ENCODE results near the gene LATS2.

DNA sequence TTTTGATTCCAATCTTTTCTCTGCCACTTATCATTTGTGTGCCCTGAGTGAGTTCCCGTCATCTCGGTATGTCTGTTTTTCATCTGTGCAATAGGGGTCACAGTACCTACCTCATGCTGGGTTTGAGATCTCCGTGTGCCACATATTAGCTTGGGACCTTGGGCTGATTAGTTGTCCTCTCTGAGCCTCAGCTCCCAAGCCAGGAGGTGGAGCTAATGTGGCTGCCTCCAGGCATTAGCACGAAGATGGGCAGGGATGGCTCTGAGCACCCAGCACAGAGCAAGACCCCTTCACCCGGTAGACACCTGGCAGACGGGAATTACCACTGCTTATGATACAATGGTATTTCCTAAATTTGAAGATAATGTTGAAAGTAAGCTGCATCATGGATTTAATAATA is 123.1 kb downstream of the LATS2 start:
- TF ChIP-seq, protein P1, sequence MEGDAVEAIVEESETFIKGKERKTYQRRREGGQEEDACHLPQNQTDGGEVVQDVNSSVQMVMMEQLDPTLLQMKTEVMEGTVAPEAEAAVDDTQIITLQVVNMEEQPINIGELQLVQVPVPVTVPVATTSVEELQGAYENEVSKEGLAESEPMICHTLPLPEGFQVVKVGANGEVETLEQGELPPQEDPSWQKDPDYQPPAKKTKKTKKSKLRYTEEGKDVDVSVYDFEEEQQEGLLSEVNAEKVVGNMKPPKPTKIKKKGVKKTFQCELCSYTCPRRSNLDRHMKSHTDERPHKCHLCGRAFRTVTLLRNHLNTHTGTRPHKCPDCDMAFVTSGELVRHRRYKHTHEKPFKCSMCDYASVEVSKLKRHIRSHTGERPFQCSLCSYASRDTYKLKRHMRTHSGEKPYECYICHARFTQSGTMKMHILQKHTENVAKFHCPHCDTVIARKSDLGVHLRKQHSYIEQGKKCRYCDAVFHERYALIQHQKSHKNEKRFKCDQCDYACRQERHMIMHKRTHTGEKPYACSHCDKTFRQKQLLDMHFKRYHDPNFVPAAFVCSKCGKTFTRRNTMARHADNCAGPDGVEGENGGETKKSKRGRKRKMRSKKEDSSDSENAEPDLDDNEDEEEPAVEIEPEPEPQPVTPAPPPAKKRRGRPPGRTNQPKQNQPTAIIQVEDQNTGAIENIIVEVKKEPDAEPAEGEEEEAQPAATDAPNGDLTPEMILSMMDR (IDR thresholded peaks at IDR 0.05; ENCODE audit: low read depth, low read length) = no peak
- TF ChIP-seq EZH2phosphoT487 (IDR thresholded peaks at IDR 0.05; ENCODE audit: low read depth) = no peak
